Central memory CD8-positive, alpha-beta T cell (primary cell): Measurements from ENCODE around the gene HTR1B.

Source experiments
- ATAC-seq: fragments of 150-1000 bp; cut with Tn5 transposase; replicated peaks from 2 replicates; pipeline ENCODE4 v1.10.0; 2022; ENCODE audit warnings: mild to moderate bottlenecking, moderate FRiP score, moderate number of reproducible peaks; ENCODE audit not compliant: poor library complexity, severe bottlenecking; ENCODE audit errors: extremely low read depth
- DNase-seq, 2 donors: peaks; one replicate each; pipeline ENCODE4 v3.0.0; 2021; ENCODE audit warnings: low spot score in 2 of 2
- H3K27ac Mint-ChIP-seq: one replicate; pipeline ENCODE4 v1.8.0; 2022; ENCODE audit warnings: low read depth, mild to moderate bottlenecking, moderate library complexity, mixed read lengths
- H3K27me3 Mint-ChIP-seq: one replicate; pipeline ENCODE4 v1.8.0; 2022; ENCODE audit warnings: mixed read lengths
- H3K36me3 Mint-ChIP-seq: one replicate; pipeline ENCODE4 v1.8.0; 2022; ENCODE audit warnings: mild to moderate bottlenecking, moderate library complexity, mixed read lengths; ENCODE audit not compliant: insufficient read depth
- H3K4me1 Mint-ChIP-seq: one replicate; pipeline ENCODE4 v1.8.0; 2022; ENCODE audit warnings: mixed read lengths
- H3K4me3 Mint-ChIP-seq: one replicate; pipeline ENCODE4 v1.8.0; 2022; ENCODE audit warnings: mild to moderate bottlenecking, moderate library complexity, mixed read lengths
- H3K9me3 Mint-ChIP-seq: one replicate; pipeline ENCODE4 v1.8.0; 2022; ENCODE audit warnings: mixed read lengths

HTR1B gene

DNA sequence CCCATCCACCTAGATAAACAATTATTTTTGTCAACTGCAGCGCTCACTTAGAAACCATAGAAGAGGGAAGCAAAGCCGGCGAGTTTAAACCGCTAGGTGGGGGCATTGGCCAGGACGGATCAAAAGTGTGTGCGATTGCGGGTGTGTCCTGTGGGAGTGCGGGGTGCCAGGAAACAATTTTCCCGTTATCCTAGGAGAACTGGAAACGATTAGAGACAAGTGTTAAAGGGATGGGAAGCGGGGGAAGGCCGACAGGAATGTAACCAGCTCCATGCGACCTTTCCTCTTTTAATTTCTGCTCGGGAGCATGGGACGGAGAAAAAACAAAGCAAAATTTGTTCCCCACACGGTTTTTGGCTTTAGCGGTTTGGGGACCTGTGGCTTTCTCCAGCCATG is 2.8 kb upstream of the HTR1B start:
- peak; percentile 16 for ATAC-seq
- peaks cover 23% of the 10 kb centered on the region for H3K4me1 Mint-ChIP-seq
- H3K36me3 Mint-ChIP-seq: peaks cover 6% of the 10 kb centered on the region
- H3K27ac Mint-ChIP-seq: peak overlapping the region; percentile 8
- peaks cover 52% of the 10 kb centered on the region for H3K27me3 Mint-ChIP-seq
- no peak for DNase-seq
- H3K9me3 Mint-ChIP-seq: no peaks in the 10 kb centered on the region
- H3K4me3 Mint-ChIP-seq: peak overlapping the region; percentile 76

DNA sequence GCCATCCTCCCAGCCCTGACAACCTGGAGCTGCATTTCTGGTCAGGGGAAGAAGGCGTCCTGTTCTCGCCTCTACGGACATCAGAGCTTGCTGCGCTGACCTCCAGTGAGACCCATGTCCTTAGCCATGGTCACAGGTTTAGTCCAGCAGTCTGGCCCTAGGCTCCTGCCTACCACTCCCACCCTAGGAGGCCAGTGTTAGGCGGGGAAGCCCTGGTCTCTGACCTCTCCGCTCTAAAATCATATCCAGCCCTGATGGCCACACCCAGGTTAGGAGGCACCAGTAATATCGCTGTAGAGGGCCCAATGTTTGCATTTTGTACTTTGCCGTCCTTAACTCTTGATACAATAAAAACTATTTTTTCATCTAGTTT is 1.2 kb upstream of the HTR1B start:
- peaks cover 6% of the 10 kb centered on the region for H3K36me3 Mint-ChIP-seq
- no peak overlapping the region for H3K4me3 Mint-ChIP-seq
- H3K4me1 Mint-ChIP-seq: peaks cover 23% of the 10 kb centered on the region
- no peak for DNase-seq
- H3K9me3 Mint-ChIP-seq: no peaks in the 10 kb centered on the region
- H3K27me3 Mint-ChIP-seq: peaks cover 52% of the 10 kb centered on the region
- no peak overlapping the region for H3K27ac Mint-ChIP-seq
- ATAC-seq: no peak

DNA sequence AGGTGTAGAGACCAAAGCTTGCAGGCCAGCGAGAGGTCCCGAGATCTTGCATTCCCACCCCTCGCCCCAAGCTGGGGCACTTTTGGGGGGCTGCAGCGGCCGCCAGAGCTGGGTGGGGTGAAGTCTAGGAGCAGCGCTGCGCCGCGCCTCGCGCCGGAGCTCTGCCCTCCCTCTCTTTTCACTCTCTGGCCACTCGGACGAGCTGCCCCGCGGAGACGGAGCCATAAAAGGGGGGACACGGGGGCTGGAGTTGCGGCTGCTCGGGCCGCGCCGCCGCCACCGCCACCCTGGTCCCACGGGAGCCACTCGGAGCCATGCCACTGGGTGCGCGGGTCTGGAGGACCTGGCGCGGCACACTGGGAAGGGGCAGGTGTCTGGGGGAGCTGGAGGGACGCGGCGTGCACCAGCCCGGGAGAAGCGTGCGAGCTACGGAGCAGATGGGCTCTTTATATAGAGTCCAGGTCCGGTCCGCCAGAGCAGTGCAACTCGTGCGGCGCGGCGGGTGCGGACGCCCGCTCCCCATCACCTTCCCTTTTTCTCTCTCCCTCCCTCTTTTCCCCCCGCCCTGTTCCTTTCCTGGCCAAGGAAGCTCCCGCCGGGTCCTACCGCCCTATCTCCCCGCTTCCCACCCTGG is 687 bp upstream of the HTR1B start:
- H3K27me3 Mint-ChIP-seq: peaks cover 52% of the 10 kb centered on the region
- H3K9me3 Mint-ChIP-seq: no peaks in the 10 kb centered on the region
- peaks cover 23% of the 10 kb centered on the region for H3K4me1 Mint-ChIP-seq
- H3K36me3 Mint-ChIP-seq: peaks cover 6% of the 10 kb centered on the region
- peak overlapping the region; percentile 58 for H3K4me3 Mint-ChIP-seq
- DNase-seq: no peak
- no peak overlapping the region for H3K27ac Mint-ChIP-seq
- no peak for ATAC-seq

DNA sequence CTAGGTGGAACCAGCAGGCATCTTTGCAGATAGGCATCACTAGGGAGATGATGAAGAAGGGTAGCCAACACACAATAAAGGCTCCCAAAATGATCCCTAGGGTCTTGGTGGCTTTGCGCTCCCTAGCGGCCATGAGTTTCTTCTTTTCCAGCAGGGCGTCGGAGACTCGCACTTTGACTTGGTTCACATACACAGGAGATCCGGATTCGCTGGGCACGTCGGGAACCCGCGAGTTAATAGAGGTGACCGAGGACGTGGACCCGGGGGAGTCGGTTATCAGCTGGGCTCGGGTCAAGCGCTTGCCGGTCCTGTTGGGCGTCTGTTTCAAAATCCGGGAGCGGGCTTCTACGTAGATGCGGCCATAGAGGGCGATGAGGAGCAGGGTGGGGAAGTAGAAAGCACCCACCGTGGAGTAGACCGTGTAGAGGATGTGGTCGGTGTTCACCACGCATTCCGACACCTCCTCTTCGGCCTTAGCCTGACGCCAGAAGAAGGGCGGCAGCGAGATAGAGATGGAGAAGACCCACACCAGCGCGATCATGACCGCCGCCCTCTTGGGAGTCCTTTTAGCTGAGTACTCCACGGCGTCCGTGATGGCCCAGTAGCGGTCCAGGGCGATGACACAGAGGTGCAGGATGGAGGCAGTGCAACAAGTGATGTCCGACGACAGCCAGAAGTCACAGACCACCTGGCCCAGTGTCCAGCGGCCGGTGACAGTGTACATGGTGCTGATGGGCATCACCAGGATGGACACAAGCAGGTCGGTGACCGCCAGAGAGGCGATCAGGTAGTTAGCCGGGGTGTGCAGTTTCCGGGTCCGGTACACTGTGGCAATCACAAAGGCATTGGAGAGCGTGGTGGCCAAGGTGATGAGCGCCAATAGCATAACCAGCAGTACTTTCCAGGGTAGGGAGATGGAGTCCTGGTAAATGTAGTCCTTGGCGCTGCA is 658 bp downstream of the HTR1B start:
- ATAC-seq (no peak), DNase-seq (no peak)
- Mint-ChIP-seq H3K4me1 (peaks cover 23% of the 10 kb centered on the region), H3K4me3 (peak overlapping the region; percentile 58), H3K9me3 (no peaks in the 10 kb centered on the region), H3K36me3 (peaks cover 6% of the 10 kb centered on the region), H3K27ac (no peak overlapping the region), H3K27me3 (peaks cover 52% of the 10 kb centered on the region)

DNA sequence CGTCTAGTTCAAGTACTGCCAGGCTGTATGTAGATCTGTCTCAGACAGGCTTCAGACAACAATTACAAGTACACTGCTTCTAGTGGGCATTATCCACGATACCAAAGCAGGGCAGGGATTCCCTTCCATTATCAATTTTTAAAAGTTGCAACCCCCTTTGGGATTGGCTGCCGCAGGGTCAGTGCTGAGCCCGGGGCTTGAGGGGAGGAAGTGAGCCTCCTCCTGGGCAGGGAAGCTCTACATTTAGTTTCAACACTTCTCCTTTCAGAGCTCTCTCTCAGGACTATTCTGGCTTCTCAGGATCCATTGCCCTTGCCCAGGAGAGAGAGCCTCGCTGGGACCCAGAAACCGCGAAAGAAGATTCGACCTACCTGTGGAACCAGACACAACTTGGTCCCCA is 1.5 kb downstream of the HTR1B start:
- Mint-ChIP-seq H3K4me3 (no peak overlapping the region), H3K27ac (no peak overlapping the region), H3K27me3 (peaks cover 49% of the 10 kb centered on the region), H3K4me1 (peaks cover 22% of the 10 kb centered on the region), H3K9me3 (no peaks in the 10 kb centered on the region), H3K36me3 (peaks cover 6% of the 10 kb centered on the region)
- DNase-seq (no peak), ATAC-seq (no peak)

DNA sequence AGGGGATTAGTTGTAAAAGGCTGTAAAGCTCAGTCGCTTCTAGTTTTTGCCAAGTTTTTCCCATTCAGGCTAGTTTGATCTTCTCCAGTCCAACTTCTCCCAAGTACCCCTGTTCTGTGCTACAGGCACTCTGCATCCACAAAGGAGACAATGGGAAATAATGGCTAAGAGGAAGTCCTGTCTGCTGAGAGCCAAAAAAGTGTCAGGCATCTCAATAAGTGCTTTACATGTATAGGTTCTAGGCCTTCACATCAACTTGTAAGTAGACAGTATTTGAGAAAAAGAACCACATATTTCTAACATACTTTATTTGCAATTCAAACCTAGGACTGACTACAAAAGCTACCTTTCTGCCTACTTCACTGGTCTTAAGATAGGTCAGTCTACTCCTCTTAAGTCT is 4.9 kb downstream of the HTR1B start:
- Mint-ChIP-seq H3K4me3 (no peak overlapping the region), H3K4me1 (peaks cover 11% of the 10 kb centered on the region), H3K27me3 (peaks cover 21% of the 10 kb centered on the region), H3K36me3 (no peaks in the 10 kb centered on the region), H3K27ac (no peak overlapping the region), H3K9me3 (no peaks in the 10 kb centered on the region)
- DNase-seq: no peak
- no peak for ATAC-seq

DNA sequence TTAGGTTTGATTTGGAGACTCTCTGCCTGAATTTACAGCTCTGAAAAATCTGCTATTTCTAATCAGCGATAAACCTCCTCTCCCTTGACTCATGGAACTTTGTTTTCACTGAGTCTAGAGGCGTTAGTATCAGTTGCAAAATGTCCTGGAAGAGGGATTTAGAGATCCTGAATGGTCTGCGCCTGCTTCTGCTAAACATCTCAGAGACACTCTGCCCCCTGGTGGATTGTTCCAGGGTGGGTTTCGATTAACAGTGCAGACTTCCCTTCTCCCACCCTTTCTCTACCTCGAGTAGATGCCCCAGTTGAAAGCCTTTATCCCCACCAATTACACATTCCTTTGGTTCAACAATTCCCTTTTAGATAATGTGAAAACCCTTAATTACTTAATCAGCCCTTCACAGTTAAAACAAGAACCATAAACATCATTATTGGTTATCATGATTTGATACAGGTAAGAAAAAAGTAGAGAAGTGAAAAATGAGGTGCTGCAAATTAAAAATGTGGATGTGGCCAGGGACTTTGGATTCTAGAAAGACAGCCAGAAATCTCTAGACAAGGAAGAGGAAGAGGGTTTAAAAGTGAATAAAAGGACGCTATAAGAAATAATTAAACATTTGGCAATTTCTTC is 5.5 kb downstream of the HTR1B start:
- Mint-ChIP-seq H3K27me3 (peaks cover 15% of the 10 kb centered on the region), H3K4me3 (no peak overlapping the region), H3K36me3 (no peaks in the 10 kb centered on the region), H3K4me1 (peaks cover 6% of the 10 kb centered on the region), H3K9me3 (no peaks in the 10 kb centered on the region), H3K27ac (no peak overlapping the region)
- DNase-seq: peak in 1 of 2 donors; percentile 13
- ATAC-seq: no peak

DNA sequence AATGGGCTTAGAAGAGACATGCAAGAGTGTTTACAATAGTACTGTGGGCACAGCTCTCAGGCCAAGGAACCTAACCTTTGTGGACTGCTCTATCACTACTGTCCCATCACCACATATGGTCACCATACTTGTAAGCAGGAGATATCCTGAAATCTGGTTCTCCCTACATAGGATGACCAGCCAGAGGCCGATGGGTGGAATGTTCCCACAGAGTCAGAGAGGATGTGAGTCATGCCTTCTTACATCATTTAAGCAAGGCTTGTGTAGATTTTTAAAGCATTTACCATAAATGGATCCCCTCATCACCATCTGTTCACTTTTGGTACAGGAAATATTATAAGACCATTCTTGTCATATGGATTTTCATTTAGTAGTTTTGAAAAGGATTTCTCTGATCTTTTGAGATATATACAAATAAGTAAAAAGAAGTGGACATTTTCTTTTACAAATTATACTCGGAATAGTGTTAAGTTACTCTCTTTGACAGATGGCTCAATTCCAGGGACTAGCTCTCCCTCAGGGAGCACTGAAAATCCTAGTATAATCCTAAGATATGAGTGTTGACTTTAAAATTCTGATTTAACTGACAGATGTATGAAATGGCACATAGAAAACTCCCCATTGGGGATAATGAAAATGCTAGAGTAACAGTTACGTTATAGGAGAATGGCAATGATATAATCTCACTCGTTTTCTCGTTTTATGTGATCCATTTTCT is 6.6 kb downstream of the HTR1B start:
- Mint-ChIP-seq H3K27ac (no peak overlapping the region), H3K36me3 (no peaks in the 10 kb centered on the region), H3K4me1 (no peaks in the 10 kb centered on the region), H3K27me3 (peaks cover 3% of the 10 kb centered on the region), H3K4me3 (no peak overlapping the region), H3K9me3 (no peaks in the 10 kb centered on the region)
- DNase-seq (no peak), ATAC-seq (no peak)

DNA sequence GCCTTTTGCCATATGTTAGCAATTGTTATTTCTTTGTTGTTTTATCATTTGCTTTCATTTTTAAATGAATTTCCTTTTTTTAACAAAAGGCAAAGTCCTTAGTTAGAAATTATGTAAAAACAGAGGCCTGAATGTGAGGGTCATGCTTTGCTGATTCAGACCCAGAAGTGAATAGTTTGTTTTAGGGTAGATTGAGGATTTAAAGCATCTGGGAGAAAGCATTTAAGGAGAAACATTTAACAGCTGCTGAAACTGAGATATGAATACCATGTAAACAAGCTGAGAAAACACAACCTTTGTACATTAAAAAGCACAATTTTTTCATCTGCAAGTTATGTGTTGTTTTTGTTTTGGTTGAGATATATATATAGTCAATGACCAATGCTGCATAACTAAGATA is 8.0 kb downstream of the HTR1B start:
- no peak for DNase-seq
- Mint-ChIP-seq H3K36me3 (no peaks in the 10 kb centered on the region), H3K27me3 (no peaks in the 10 kb centered on the region), H3K4me1 (no peaks in the 10 kb centered on the region), H3K27ac (no peak overlapping the region), H3K9me3 (no peaks in the 10 kb centered on the region), H3K4me3 (no peak overlapping the region)
- ATAC-seq: no peak

DNA sequence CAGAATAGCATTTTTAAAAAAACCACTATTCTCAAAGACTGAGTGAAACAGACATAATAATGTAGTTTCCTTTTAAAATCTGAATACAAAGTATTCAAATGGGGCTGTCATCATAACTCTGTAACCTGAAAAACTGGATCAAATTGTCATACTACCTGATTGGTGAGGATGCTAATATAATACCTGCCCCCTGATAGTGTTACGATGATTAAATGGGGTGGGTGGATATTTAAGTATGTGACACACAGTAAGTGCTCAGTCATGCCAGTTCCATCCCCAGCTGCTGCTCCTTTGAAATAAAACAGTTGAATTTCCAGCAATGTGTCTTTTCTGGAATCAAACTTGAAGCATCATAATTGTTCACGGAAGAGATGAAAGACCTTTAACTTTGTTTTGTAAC is 8.9 kb downstream of the HTR1B start:
- Mint-ChIP-seq H3K36me3 (no peaks in the 10 kb centered on the region), H3K4me1 (no peaks in the 10 kb centered on the region), H3K9me3 (no peaks in the 10 kb centered on the region), H3K27me3 (no peaks in the 10 kb centered on the region), H3K27ac (no peak overlapping the region), H3K4me3 (no peak overlapping the region)
- ATAC-seq (no peak), DNase-seq (no peak)

DNA sequence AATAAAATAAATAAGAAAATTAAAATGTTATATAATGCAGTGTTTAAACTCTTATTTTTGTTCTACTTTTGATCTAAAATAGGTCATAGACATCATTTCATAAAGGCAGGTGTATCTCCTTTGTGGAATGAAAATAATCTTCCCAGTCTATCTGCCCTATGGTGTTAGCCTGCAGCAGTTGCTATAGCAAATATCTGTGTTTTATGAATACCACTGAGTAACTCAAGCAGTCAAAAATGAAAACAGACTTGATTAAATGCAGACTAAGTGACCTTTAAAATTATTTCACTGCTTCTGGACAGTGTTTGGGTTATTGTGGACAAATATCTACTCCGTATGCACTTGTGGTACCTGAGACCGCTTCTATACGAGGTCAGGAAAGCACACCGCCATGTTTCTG is 11.8 kb downstream of the HTR1B start:
- no peaks in the 10 kb centered on the region for H3K9me3 Mint-ChIP-seq
- no peaks in the 10 kb centered on the region for H3K36me3 Mint-ChIP-seq
- no peak overlapping the region for H3K4me3 Mint-ChIP-seq
- no peak overlapping the region for H3K27ac Mint-ChIP-seq
- no peaks in the 10 kb centered on the region for H3K4me1 Mint-ChIP-seq
- no peaks in the 10 kb centered on the region for H3K27me3 Mint-ChIP-seq
- no peak for ATAC-seq
- DNase-seq: no peak

DNA sequence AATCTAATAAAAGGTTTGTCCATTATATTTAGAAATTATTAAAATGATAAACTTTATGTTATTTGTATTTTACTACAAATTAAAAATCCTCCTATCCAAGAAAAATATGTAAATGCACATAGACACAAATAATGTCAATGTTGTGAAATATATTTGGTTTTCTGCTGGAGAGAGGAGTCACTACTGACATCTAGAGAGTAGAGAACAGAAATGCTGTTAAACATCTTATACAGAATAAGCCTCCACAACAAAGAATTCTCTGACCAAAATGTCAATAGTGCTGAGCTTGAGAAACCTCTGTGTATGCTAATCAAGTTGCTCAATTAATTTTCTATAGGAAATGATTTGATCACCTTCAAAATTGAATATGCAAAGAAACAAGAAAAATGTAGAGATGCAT is 12.4 kb downstream of the HTR1B start:
- Mint-ChIP-seq H3K27ac (no peak overlapping the region), H3K4me3 (no peak overlapping the region), H3K36me3 (no peaks in the 10 kb centered on the region), H3K9me3 (no peaks in the 10 kb centered on the region), H3K27me3 (no peaks in the 10 kb centered on the region), H3K4me1 (no peaks in the 10 kb centered on the region)
- DNase-seq (no peak), ATAC-seq (no peak)
